OCI-LY3 (cell line): ENCODE data around the gene PTRH1.

Experiments used
- H2AFZ ChIP-seq: fragments of 200-600, 300-600 bp; shearing (Covaris generic); 2 replicates; pipeline ENCODE4 v1.6.0; 2014; ENCODE audit warnings: antibody characterized with exemption, low read depth, low read length
- H3K27ac ChIP-seq: fragments of 200-600, 300-600 bp; sonication (generic); 2 replicates; pipeline ENCODE4 v1.5.1; 2014; ENCODE audit warnings: mild to moderate bottlenecking, low read length, moderate library complexity, mixed read lengths
- H3K27me3 ChIP-seq: fragments of 200-600, 300-600 bp; sonication (generic); 2 replicates; pipeline ENCODE4 v1.6.1; 2014; ENCODE audit warnings: low read depth, low read length, mixed read lengths
- H3K36me3 ChIP-seq: fragments of 200-600, 300-600 bp; sonication (generic); replicated peaks from 2 replicates; pipeline ENCODE3; 2014; ENCODE audit warnings: low read depth, low read length, mixed read lengths
- H3K4me1 ChIP-seq: fragments of 300-600, 200-600 bp; sonication (generic); 2 replicates; pipeline ENCODE4 v1.6.1; 2014; ENCODE audit warnings: low read length, mixed read lengths
- H3K4me2 ChIP-seq: fragments of 200-600, 300-600 bp; sonication (generic); 2 replicates; pipeline ENCODE4 v1.6.1; 2014; ENCODE audit warnings: low read length, mixed read lengths
- H3K4me3 ChIP-seq: fragments of 300-600, 200-600 bp; sonication (generic); 2 replicates; pipeline ENCODE4 v1.5.1; 2014; ENCODE audit warnings: antibody characterized with exemption, mild to moderate bottlenecking, low read length, moderate library complexity
- H3K79me2 ChIP-seq: fragments of 300-600, 200-600 bp; shearing (Covaris generic); 2 replicates; pipeline ENCODE4 v1.6.1; 2014; ENCODE audit warnings: mild to moderate bottlenecking, low read length, mixed read lengths
- H3K9ac ChIP-seq: fragments of 300-600, 200-600 bp; shearing (Covaris generic); 2 replicates; pipeline ENCODE4 v1.6.0; 2014; ENCODE audit warnings: mild to moderate bottlenecking, low read length, moderate library complexity
- H3K9me3 ChIP-seq: fragments of 200-600, 300-600 bp; shearing (Covaris generic); 2 replicates; pipeline ENCODE4 v1.6.1; 2014; ENCODE audit warnings: low read length, mixed read lengths; ENCODE audit not compliant: insufficient read depth
- H4K20me1 ChIP-seq: fragments of 200-600, 300-600 bp; sonication (generic); 2 replicates; pipeline ENCODE4 v1.6.1; 2016; ENCODE audit warnings: low read length, mixed read lengths; ENCODE audit not compliant: insufficient read depth
- CTCF ChIP-seq: fragments of 200-600, 300-600 bp; sonication (generic); IDR thresholded peaks from 2 replicates; pipeline ENCODE4 v1.5.1; 2014; ENCODE audit warnings: antibody characterized with exemption, low read length, low read depth
- EZH2phosphoT487 ChIP-seq: fragments of 200-600 bp; shearing (Covaris generic); IDR thresholded peaks from 2 replicates; pipeline ENCODE4 v1.6.1; 2018; ENCODE audit warnings: antibody characterized with exemption, mixed run types, low read depth

The PTRH1 gene

GRCh38 chr9:127698386-127698785 lies 17.1 kb downstream of the PTRH1 start:
- Histone ChIP-seq H2AFZ (no peak overlapping the region), H3K36me3 (no peaks in the 10 kb centered on the region), H3K9me3 (no peaks in the 10 kb centered on the region), H3K27ac (no peak overlapping the region), H4K20me1 (no peaks in the 10 kb centered on the region), H3K4me3 (no peak overlapping the region), H3K79me2 (no peaks in the 10 kb centered on the region), H3K4me1 (peaks cover 4% of the 10 kb centered on the region; the same call in 1 of the 2 replicates), H3K9ac (no peak overlapping the region), H3K4me2 (peak overlapping the region; percentile 78; the same call in 1 of the 2 replicates), H3K27me3 (no peaks in the 10 kb centered on the region)
- no peak for TF ChIP-seq EZH2phosphoT487

GRCh38 chr9:127697575-127697974 lies 17.9 kb downstream of the PTRH1 start:
- H3K4me3 ChIP-seq, result no peak overlapping the region
- H3K9me3 ChIP-seq, result no peaks in the 10 kb centered on the region
- no peaks in the 10 kb centered on the region for H3K79me2 ChIP-seq
- H2AFZ ChIP-seq, result no peak overlapping the region
- peaks cover 4% of the 10 kb centered on the region; the same call in 1 of the 2 replicates for H3K4me1 ChIP-seq
- no peak overlapping the region for H3K27ac ChIP-seq
- TF ChIP-seq CTCF (no peak), EZH2phosphoT487 (no peak)
- H4K20me1 ChIP-seq, result no peaks in the 10 kb centered on the region
- no peak overlapping the region for H3K9ac ChIP-seq
- H3K4me2 ChIP-seq, result no peak overlapping the region
- no peaks in the 10 kb centered on the region for H3K36me3 ChIP-seq
- H3K27me3 ChIP-seq, result no peaks in the 10 kb centered on the region

- Histone ChIP-seq H3K36me3 (no peaks in the 10 kb centered on the region), H3K27ac (no peak overlapping the region), H3K4me3 (no peak overlapping the region), H3K27me3 (no peaks in the 10 kb centered on the region), H4K20me1 (no peaks in the 10 kb centered on the region), H3K4me1 (peaks cover 4% of the 10 kb centered on the region; the same call in 1 of the 2 replicates), H3K9ac (no peak overlapping the region), H3K9me3 (no peaks in the 10 kb centered on the region), H2AFZ (no peak overlapping the region), H3K79me2 (no peaks in the 10 kb centered on the region), H3K4me2 (no peak overlapping the region)
- TF ChIP-seq CTCF (no peak), EZH2phosphoT487 (no peak)
Measured at GRCh38 chr9:127694890-127695720, 20.4 kb downstream of the PTRH1 start.

- Histone ChIP-seq H2AFZ (no peak overlapping the region), H3K27me3 (no peaks in the 10 kb centered on the region), H3K4me2 (no peak overlapping the region), H3K9ac (no peak overlapping the region), H3K9me3 (no peaks in the 10 kb centered on the region), H3K79me2 (no peaks in the 10 kb centered on the region), H3K4me1 (peaks cover under 1% of the 10 kb centered on the region; the same call in 1 of the 2 replicates), H3K27ac (no peak overlapping the region), H3K36me3 (no peaks in the 10 kb centered on the region), H4K20me1 (no peaks in the 10 kb centered on the region), H3K4me3 (no peak overlapping the region)
- TF ChIP-seq CTCF (no peak), EZH2phosphoT487 (no peak)
Measured at GRCh38 chr9:127693697-127694096, 21.8 kb downstream of the PTRH1 start.
